LNCAP (cell line): Measurements from ENCODE around the gene GFPT2.

Experiments
- TF ChIP-seq, protein P1 (sequence below): fragments of 450-650 bp; IDR thresholded peaks from 2 replicates; pipeline ENCODE4 v1.5.1; 2017; ENCODE audit warnings: mild to moderate bottlenecking

GFPT2 gene

GRCh38 chr5:180259260-180259611, 93.9 kb downstream of the GFPT2 start:
- TF ChIP-seq, protein P1, sequence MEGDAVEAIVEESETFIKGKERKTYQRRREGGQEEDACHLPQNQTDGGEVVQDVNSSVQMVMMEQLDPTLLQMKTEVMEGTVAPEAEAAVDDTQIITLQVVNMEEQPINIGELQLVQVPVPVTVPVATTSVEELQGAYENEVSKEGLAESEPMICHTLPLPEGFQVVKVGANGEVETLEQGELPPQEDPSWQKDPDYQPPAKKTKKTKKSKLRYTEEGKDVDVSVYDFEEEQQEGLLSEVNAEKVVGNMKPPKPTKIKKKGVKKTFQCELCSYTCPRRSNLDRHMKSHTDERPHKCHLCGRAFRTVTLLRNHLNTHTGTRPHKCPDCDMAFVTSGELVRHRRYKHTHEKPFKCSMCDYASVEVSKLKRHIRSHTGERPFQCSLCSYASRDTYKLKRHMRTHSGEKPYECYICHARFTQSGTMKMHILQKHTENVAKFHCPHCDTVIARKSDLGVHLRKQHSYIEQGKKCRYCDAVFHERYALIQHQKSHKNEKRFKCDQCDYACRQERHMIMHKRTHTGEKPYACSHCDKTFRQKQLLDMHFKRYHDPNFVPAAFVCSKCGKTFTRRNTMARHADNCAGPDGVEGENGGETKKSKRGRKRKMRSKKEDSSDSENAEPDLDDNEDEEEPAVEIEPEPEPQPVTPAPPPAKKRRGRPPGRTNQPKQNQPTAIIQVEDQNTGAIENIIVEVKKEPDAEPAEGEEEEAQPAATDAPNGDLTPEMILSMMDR: no peak

DNA sequence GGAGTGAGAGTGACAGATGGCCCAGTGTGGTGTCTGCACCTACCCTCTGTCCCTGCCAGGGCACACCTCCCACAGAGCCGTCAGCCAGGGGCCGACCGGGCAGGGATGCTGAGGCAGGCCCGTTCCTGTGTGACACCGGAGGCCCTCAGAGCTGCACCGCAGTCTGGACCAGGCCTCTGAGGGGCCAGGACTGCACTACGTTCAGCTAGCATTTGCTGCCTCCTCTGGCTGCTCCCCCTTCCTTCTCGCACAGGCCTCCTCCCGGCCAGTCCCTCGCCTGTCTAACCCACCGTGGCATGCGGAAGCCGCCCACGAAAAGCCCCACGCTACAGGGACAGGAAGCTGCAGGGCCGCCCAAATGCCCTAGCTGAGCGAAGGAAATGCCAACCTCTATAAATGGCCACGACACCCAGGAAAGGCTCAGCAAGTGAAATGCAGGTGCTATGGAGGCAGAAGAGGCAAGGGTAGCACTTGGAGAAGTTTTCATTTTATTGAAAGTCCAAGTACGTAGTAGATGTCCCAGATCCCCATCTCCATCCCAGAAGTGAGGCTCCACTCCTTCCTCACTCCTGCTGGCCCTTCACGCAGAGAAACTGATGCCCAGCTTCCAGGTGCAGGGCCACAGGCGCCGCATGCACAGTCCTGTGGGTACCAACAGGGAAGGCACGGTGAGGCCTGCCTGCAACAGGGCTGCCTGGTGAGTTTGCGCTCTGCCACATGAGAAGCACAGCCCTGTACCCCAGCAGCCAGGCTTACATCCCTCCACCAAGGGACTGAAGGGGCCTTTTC, 99.9 kb downstream of the GFPT2 start:
- TF ChIP-seq, protein P1: no peak

DNA sequence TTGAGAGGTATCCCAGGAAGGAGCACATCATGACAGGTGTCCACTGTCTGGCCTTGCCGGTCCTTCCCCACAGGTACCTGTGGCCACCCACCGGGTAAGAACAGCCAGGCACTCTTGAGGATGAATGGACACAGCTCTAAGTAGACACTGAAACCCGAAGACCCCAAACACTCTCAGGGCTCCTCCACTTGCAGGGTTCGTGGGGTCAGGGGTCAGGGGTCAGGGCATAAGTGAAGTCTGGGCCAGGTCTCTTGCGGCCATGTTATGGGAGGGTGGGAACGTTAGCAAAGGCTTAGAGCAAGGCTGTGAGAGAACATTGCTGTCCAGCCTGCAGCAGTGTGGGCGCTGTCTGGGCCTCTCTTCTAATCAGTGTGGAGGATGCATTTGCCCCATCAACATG, 101.2 kb downstream of the GFPT2 start:
- TF ChIP-seq, protein P1: no peak

- TF ChIP-seq, protein P1: no peak
These were observed 102.0 kb downstream of the GFPT2 start for GRCh38 chr5:180251141-180251540.
